ENCODE results near the gene AP4M1.
A peak's percentile ranks its signal among the peaks of the same experiment; 100 is the strongest.

DNA sequence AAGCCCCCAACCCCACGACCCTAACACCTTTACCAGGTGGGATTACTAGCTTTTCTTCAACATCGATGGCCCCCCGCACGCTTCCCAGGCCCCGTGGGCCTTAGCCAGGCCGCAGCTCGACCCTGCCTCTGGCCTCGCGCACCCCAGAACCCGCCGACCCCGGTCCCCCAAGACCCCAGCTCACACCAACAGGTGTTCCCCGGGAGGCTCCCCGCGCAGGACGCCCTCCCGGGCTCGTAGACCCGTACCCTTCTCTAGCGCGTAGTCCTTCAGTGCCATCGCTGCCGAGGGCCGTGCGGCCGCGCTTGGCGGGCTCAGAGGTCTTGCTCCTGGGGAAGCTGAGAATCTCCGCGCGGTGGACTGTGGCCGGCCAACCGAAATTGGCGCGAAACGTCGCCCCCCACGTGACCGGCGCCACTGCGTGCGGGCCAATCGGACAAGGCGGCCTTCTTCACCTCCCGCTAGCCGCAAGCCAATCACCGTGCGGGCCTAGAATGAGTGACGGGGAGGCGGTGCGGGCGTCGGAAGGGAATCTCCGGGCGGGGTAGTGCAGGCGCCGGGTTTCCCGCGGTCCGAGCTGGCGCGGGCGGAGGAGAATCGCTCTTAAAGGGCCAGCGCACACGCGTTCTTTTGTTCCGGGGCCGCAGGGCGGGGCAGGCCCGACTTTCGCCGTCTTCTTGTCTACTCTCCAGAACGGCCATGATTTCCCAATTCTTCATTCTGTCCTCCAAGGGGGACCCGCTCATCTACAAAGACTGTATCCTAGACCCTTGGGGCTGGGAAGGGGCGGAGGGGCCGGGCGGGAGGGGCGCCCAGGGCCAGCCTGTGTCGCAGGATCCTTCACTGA lies at the start of gene AP4M1, which contains the start of gene MCM7:
- TF ChIP-seq CTCF (IDR thresholded peaks at IDR 0.05 in 2 of 3, conservative IDR thresholded peaks at IDR 0.05 in 1 of 3; ENCODE audit: control insufficient read depth in 2 of 3, extremely low read depth in 1 of 3, insufficient read depth in 1 of 3, low read depth in 3 of 3, low read length in 3 of 3): no peak
- TF ChIP-seq RBBP5 (conservative IDR thresholded peaks at IDR 0.05): no peak
- TF ChIP-seq CEBPB (IDR thresholded peaks at IDR 0.05; ENCODE audit: borderline replicate concordance in 1 of 2, low read depth in 2 of 2, low read length in 2 of 2): no peak
- TF ChIP-seq CREM (IDR thresholded peaks at IDR 0.05; ENCODE audit: low read depth): peak; percentile 64
- TF ChIP-seq NBN (IDR thresholded peaks at IDR 0.05): no peak
- TF ChIP-seq RAD21 (IDR thresholded peaks at IDR 0.05; ENCODE audit: insufficient read depth, low read depth, low read length): no peak
- TF ChIP-seq HDAC2 (IDR thresholded peaks at IDR 0.05): no peak
- peak; percentile 82 for TF ChIP-seq POLR2A (IDR thresholded peaks at IDR 0.05; ENCODE audit: low read depth, low read length)
- TF ChIP-seq NFYB (IDR thresholded peaks at IDR 0.05; ENCODE audit: insufficient read depth, low read depth, low read length): peak; percentile 94
- peak; percentile 78; the same call in 1 of the 2 replicates for TF ChIP-seq POLR2AphosphoS5 (IDR thresholded peaks at IDR 0.05; ENCODE audit: low read length)
- peak; percentile 66 to 89 for TF ChIP-seq BHLHE40 (IDR thresholded peaks at IDR 0.05; ENCODE audit: borderline replicate concordance in 1 of 2, low read depth in 2 of 2, low read length in 1 of 2)
- TF ChIP-seq RCOR1 (conservative IDR thresholded peaks at IDR 0.05; ENCODE audit: low read depth, low read length): no peak
- no peak for TF ChIP-seq EZH2 (IDR thresholded peaks at IDR 0.05; ENCODE audit: borderline replicate concordance, control insufficient read depth, low read depth, low read length)
